ENCODE measurements around the gene PLPPR2. TPM values are rescaled to one million over a fixed set of nuclear protein-coding genes. Genes with fewer than 3 reads are reported as not detected.

The PLPPR2 gene
- polyA plus RNA-seq, 3 donors: 10.1 to 16.8 (median 15.0) TPM

Other genes starting within 250 kb of the PLPPR2 start
- 10 to 100 TPM; 18.4 to 21.8 (median 19.7) TPM for gene SPC24, start 199.7 kb upstream of the PLPPR2 start, polyA plus RNA-seq (ENCODE audit: insufficient read length in 3 of 3)
- gene KANK2, start 157.9 kb upstream of the PLPPR2 start, polyA plus RNA-seq (ENCODE audit: insufficient read length in 3 of 3): 100 to 1,000 TPM; 115 to 130 (median 116) TPM
- gene ANGPTL8, start 115.8 kb upstream of the PLPPR2 start, polyA plus RNA-seq (ENCODE audit: insufficient read length in 3 of 3): under 1 TPM; 0.34 to 0.68 (median 0.41) TPM
- 10 to 100 TPM; 36.4 to 66.4 (median 52.8) TPM for gene DOCK6, start 92.9 kb upstream of the PLPPR2 start, polyA plus RNA-seq (ENCODE audit: insufficient read length in 3 of 3)
- gene TSPAN16, start 59.3 kb upstream of the PLPPR2 start, polyA plus RNA-seq (ENCODE audit: insufficient read length in 3 of 3): not detected
- 10 to 100 TPM; 15.1 to 16.5 (median 16.3) TPM for gene RAB3D, start 15.8 kb upstream of the PLPPR2 start, polyA plus RNA-seq (ENCODE audit: insufficient read length in 3 of 3)
- gene TMEM205, start 9.2 kb upstream of the PLPPR2 start, polyA plus RNA-seq (ENCODE audit: insufficient read length in 3 of 3): 100 to 1,000 TPM; 128 to 145 (median 134) TPM
- 10 to 100 TPM; 22.4 to 43.2 (median 28.6) TPM for gene CCDC159, start 8.9 kb upstream of the PLPPR2 start, polyA plus RNA-seq (ENCODE audit: insufficient read length in 3 of 3)
- gene SWSAP1, start 19.2 kb downstream of the PLPPR2 start, polyA plus RNA-seq (ENCODE audit: insufficient read length in 3 of 3): 1 to 10 TPM; 3.1 to 3.6 (median 3.4) TPM
- gene EPOR, start 28.9 kb downstream of the PLPPR2 start, polyA plus RNA-seq (ENCODE audit: insufficient read length in 3 of 3): 10 to 100 TPM; 18.9 to 40.6 (median 24.9) TPM
- 100 to 1,000 TPM in 1 of 3 donors, 10 to 100 TPM in 2; 62.2 to 151 (median 76.9) TPM for gene RGL3, start 63.9 kb downstream of the PLPPR2 start, polyA plus RNA-seq (ENCODE audit: insufficient read length in 3 of 3)
- gene ODAD3, start 79.7 kb downstream of the PLPPR2 start, polyA plus RNA-seq (ENCODE audit: insufficient read length in 3 of 3): 1 to 10 TPM; 1.5 to 1.9 (median 1.6) TPM
- gene PRKCSH, start 80.2 kb downstream of the PLPPR2 start, polyA plus RNA-seq (ENCODE audit: insufficient read length in 3 of 3): 100 to 1,000 TPM; 317 to 384 (median 351) TPM
- gene ELAVL3, start 125.6 kb downstream of the PLPPR2 start, polyA plus RNA-seq (ENCODE audit: insufficient read length in 3 of 3): under 1 TPM; 0.19 to 0.52 (median 0.20) TPM
- 10 to 100 TPM in 2 of 3 donors, 1 to 10 TPM in 1; 8.1 to 11.0 (median 10.7) TPM for gene ZNF653, start 150.4 kb downstream of the PLPPR2 start, polyA plus RNA-seq (ENCODE audit: insufficient read length in 3 of 3)
- gene ECSIT, start 173.7 kb downstream of the PLPPR2 start, polyA plus RNA-seq (ENCODE audit: insufficient read length in 3 of 3): 10 to 100 TPM; 37.3 to 48.1 (median 39.0) TPM
- 1 to 10 TPM; 4.3 to 4.5 (median 4.4) TPM for gene CNN1, start 183.4 kb downstream of the PLPPR2 start, polyA plus RNA-seq (ENCODE audit: insufficient read length in 3 of 3)
- gene ELOF1, start 203.8 kb downstream of the PLPPR2 start, polyA plus RNA-seq (ENCODE audit: insufficient read length in 3 of 3): 10 to 100 TPM; 41.9 to 56.4 (median 52.7) TPM
- 10 to 100 TPM; 12.3 to 21.6 (median 12.9) TPM for gene ACP5, start 222.2 kb downstream of the PLPPR2 start, polyA plus RNA-seq (ENCODE audit: insufficient read length in 3 of 3)
- 10 to 100 TPM; 38.8 to 44.5 (median 40.7) TPM for gene ZNF627, start 242.1 kb downstream of the PLPPR2 start, polyA plus RNA-seq (ENCODE audit: insufficient read length in 3 of 3)

All from renal cortex interstitium (tissue), 3 donors.